Glutamatergic neuron (in vitro differentiated cells): ENCODE results near the gene CCDC88B. TPM values are rescaled to one million over a fixed set of nuclear protein-coding genes. Genes with fewer than 3 reads are reported as not detected.

Experiments used
- DNase-seq: peaks from one replicate; pipeline ENCODE4 v3.0.0; 2022
- H3K27ac Mint-ChIP-seq: one replicate; pipeline ENCODE4 v1.8.0; 2020; ENCODE audit warnings: mild to moderate bottlenecking, mixed read lengths, inconsistent platforms; ENCODE audit not compliant: unreplicated experiment
- H3K27me3 Mint-ChIP-seq: one replicate; pipeline ENCODE4 v1.8.0; 2020; ENCODE audit warnings: mild to moderate bottlenecking, moderate library complexity, mixed read lengths, inconsistent platforms; ENCODE audit not compliant: unreplicated experiment
- H3K36me3 Mint-ChIP-seq: one replicate; pipeline ENCODE4 v1.8.0; 2020; ENCODE audit warnings: mild to moderate bottlenecking, mixed read lengths, inconsistent platforms; ENCODE audit not compliant: unreplicated experiment
- H3K4me1 Mint-ChIP-seq: one replicate; pipeline ENCODE4 v1.8.0; 2020; ENCODE audit warnings: mild to moderate bottlenecking, low read depth, mixed read lengths, inconsistent platforms; ENCODE audit not compliant: unreplicated experiment
- H3K4me3 Mint-ChIP-seq: one replicate; pipeline ENCODE4 v1.8.0; 2020; ENCODE audit warnings: mild to moderate bottlenecking, mixed read lengths, inconsistent platforms; ENCODE audit not compliant: unreplicated experiment
- H3K9me3 Mint-ChIP-seq: one replicate; pipeline ENCODE4 v1.8.0; 2020; ENCODE audit warnings: mild to moderate bottlenecking, moderate library complexity, mixed read lengths, inconsistent platforms; ENCODE audit not compliant: unreplicated experiment
- total RNA-seq: library from RNA; stranded (reverse); fragmentation: NEBNext Ultra II Directional; extraction: Animal tissue kit (Norgen Biotek cat#: 25700); gene quantifications from one replicate; pipeline ENCODE4 v1.2.1, GENCODE V29; 2021; ENCODE audit not compliant: unreplicated experiment
- TF ChIP-seq, protein P1 (sequence below): fragments of 200-600 bp; sonication (generic); IDR thresholded peaks from one replicate; pipeline ENCODE4 v1.5.0; 2021; ENCODE audit not compliant: partially characterized antibody, unreplicated experiment

The CCDC88B gene
- total RNA-seq, 1 donor from 2014 or later: 83.6 TPM

DNA sequence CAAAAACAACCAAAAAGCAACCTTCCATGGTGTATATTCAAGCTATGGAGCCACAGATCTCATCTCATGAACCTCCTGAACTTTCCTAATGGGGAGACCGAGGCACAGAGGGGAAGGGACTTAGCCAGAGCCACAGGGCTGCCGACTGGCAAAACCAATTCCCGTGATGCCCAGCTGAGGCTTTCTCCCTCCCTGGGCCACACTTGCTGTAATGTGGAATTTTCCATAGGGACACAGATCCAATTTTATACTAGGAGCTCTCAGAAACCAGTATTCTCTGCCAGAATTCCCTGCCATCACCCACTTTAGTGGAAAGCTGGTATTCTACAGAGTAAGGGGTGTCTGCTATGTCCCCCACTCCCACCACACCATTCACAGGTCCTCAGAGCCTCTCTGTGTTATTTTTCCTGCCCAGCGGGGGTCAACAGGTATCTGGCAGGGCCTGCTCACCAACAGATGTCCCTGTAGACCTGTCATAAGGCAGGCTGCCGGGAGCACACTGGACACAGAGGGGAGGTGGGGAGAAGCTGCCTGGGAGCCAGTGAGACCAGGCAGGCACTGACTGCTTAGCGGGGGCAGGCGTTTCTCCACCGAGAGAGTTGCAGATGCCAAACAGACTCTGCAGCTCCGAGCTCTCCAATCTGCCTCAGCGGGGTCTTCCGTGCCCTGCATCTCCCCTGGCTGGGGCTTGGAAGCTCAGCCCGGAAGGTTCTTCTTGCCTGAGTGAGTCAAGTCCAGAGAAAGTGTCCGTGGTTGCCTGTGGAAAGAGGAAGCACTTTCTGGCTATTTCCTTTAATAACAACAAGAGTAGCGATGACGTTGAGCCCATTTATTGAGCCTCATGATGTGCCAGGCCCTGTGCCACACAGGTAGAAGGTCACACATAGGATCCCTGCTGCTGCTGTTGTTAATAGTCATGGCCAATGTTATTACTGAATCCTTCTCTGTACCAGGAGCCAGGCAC is 45.3 kb downstream of the CCDC88B start:
- DNase-seq: no peak
- peaks cover 4% of the 10 kb centered on the region for H3K27me3 Mint-ChIP-seq
- peaks cover 7% of the 10 kb centered on the region for H3K4me1 Mint-ChIP-seq
- H3K36me3 Mint-ChIP-seq: peaks cover 11% of the 10 kb centered on the region
- peak overlapping the region; percentile 13 for H3K27ac Mint-ChIP-seq
- TF ChIP-seq, protein P1, sequence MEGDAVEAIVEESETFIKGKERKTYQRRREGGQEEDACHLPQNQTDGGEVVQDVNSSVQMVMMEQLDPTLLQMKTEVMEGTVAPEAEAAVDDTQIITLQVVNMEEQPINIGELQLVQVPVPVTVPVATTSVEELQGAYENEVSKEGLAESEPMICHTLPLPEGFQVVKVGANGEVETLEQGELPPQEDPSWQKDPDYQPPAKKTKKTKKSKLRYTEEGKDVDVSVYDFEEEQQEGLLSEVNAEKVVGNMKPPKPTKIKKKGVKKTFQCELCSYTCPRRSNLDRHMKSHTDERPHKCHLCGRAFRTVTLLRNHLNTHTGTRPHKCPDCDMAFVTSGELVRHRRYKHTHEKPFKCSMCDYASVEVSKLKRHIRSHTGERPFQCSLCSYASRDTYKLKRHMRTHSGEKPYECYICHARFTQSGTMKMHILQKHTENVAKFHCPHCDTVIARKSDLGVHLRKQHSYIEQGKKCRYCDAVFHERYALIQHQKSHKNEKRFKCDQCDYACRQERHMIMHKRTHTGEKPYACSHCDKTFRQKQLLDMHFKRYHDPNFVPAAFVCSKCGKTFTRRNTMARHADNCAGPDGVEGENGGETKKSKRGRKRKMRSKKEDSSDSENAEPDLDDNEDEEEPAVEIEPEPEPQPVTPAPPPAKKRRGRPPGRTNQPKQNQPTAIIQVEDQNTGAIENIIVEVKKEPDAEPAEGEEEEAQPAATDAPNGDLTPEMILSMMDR: no peak
- no peaks in the 10 kb centered on the region for H3K9me3 Mint-ChIP-seq
- H3K4me3 Mint-ChIP-seq: no peak overlapping the region

DNA sequence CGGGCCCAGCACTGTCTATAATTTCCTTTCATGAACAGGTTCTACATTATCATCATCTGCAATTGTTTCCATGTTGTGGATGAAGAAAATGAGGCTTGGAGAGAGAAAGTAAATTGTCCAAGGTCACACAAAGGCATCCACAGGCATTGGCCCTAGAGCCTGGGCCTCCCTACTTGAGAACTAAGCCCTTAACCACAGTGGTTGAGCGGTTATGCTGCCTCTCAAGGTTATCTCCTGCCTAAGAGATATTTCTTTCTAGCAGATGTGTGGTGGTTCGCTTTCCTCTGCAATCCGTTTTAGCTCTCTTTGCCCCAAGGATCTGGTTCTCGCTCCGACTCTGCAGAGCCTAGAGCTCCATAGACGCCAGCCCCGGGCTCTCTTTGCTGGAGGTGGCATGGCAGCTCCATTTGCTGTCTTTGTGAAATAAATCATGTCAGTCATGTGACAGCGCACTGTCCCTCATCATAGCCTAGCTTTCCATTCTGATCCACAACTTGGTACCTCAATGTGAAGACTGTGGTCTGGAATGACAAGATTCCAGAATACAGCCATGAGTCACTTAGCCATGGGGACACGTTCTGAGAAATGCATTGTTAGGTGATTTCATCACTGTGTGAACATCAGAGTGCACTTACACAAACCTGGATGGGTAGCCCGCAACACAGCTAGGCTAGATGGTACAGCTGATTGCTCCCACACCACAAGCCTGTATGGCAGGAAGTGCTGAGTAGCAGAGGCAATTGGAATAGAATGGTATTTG is 46.1 kb downstream of the CCDC88B start:
- Mint-ChIP-seq H3K27me3 (peaks cover 4% of the 10 kb centered on the region), H3K9me3 (no peaks in the 10 kb centered on the region), H3K4me3 (no peak overlapping the region), H3K36me3 (peaks cover 12% of the 10 kb centered on the region), H3K4me1 (peaks cover 7% of the 10 kb centered on the region), H3K27ac (peak overlapping the region; percentile 9)
- TF ChIP-seq, protein P1: no peak
- DNase-seq: no peak

DNA sequence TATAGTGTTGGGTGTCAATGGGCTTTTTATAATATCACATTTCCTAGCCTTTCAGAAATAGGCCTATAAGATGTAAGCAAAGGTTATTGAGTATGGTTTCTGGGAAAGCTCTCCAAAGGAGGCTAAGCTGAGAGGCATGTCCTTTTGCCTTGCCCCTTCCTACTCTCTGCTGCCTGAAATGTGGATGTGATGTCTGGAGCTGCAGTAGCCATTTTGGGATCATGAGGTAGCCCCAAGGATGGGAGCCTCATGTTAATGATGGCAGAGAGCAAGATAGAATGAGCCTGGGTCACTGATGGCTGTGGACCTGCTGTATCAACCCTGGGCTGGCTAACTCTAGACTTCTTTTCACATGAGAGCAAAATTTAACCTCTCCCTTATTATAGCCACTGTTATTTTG is 47.9 kb downstream of the CCDC88B start:
- Mint-ChIP-seq H3K9me3 (no peaks in the 10 kb centered on the region), H3K4me1 (peaks cover 7% of the 10 kb centered on the region), H3K27me3 (peaks cover 4% of the 10 kb centered on the region), H3K27ac (no peak overlapping the region), H3K36me3 (peaks cover 12% of the 10 kb centered on the region), H3K4me3 (no peak overlapping the region)
- TF ChIP-seq, protein P1: no peak
- DNase-seq: no peak

DNA sequence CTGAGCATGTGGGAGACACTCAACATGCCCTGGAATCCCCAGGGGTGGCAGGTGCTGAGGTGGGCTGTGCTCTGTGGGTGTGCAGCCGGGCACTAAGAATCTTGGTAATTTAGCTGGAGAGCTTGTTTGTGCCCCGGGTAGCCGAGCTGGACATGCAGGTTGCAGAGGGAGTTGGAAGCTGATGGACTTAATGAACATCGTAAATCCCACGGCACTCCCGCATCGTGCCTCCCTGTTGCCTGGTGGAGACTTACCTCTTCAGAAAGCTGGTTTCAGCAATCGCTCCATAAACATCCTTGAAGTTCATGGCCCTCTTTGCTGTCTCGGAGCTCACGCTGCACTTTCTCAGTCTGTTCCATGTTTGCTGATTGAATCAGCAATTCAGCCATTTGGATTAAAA is 48.9 kb downstream of the CCDC88B start:
- H3K9me3 Mint-ChIP-seq: no peaks in the 10 kb centered on the region
- H3K27ac Mint-ChIP-seq: no peak overlapping the region
- peaks cover 12% of the 10 kb centered on the region for H3K36me3 Mint-ChIP-seq
- peaks cover 4% of the 10 kb centered on the region for H3K27me3 Mint-ChIP-seq
- DNase-seq: no peak
- peaks cover 7% of the 10 kb centered on the region for H3K4me1 Mint-ChIP-seq
- H3K4me3 Mint-ChIP-seq: no peak overlapping the region
- TF ChIP-seq, protein P1: no peak
